GM12878 (cell line): ENCODE results near the gene PCCA. TPM values are rescaled to one million over a fixed set of nuclear protein-coding genes. Genes with fewer than 3 reads are reported as not detected.

Source experiments
- ATAC-seq: fragments of 200-7000 bp; cut with Tn5 transposase; 3 replicates; pipeline ENCODE4 v1.9.1; 2020; ENCODE audit warnings: mild to moderate bottlenecking, moderate library complexity
- BruUV-seq: library from RNA; stranded (reverse); fragments of 400-500 nt; replicated peaks from 2 replicates; lab custom pipeline; 2021; lab: Mats Ljungman, UMichigan
- CTCF ChIA-PET: fragments of 300-600 bp; sonication (Branson Sonifier 250); formaldehyde crosslinking; extraction: SDS; loops from one replicate; lab custom pipeline; 2021; ENCODE audit warnings: inconsistent platforms; lab: Yijun Ruan, JAX
- POLR2A ChIA-PET: fragments of 350-600 bp; formaldehyde crosslinking; extraction: SDS; loops from one replicate; lab custom pipeline; 2021; ENCODE audit warnings: inconsistent platforms; lab: Charles Lee
- RAD21 ChIA-PET: fragments of 300-600 bp; sonication (Branson Sonifier 250); formaldehyde crosslinking; loops from one replicate; lab custom pipeline; 2023; ENCODE audit warnings: antibody characterized with exemption; ENCODE audit not compliant: unreplicated experiment; lab: Charles Lee
- SMC1A ChIA-PET: fragments of 300-600 bp; sonication (Branson Sonifier 250); formaldehyde crosslinking; loops from one replicate; lab custom pipeline; 2023; ENCODE audit not compliant: unreplicated experiment, uncharacterized antibody; lab: Charles Lee
- DNase-seq: peaks from one replicate; pipeline ENCODE4 v3.0.0-alpha.2; 2011; ENCODE audit warnings: low read depth, low spot score
- FAIRE-seq: peaks from 3 replicates; lab custom pipeline; 2011; peaks lifted over from hg19 to GRCh38; lab: Jason Lieb, UNC
- H2AFZ ChIP-seq: 2 replicates; pipeline ENCODE4 v1.6.0; 2011; ENCODE audit warnings: low read depth, low read length, control low read depth; ENCODE audit not compliant: control insufficient read depth
- H3K27ac ChIP-seq: 2 replicates; pipeline ENCODE4 v1.5.1; 2011; ENCODE audit warnings: control low read depth; ENCODE audit not compliant: control insufficient read depth, insufficient read depth
- H3K27me3 ChIP-seq, 2 experiments: replicated peaks in 1 of 2; 2 replicates each; pipeline versions ENCODE4 v1.6.0 to v1.6.1; 2011; ENCODE audit warnings: low read length in 1 of 2; ENCODE audit not compliant: control insufficient read depth in 2 of 2, insufficient read depth in 2 of 2
- H3K36me3 ChIP-seq, 2 experiments: 2 replicates each; pipeline ENCODE4 v1.5.1; 2011; ENCODE audit warnings: low read length in 1 of 2; ENCODE audit not compliant: control insufficient read depth in 2 of 2, insufficient read depth in 2 of 2
- H3K4me1 ChIP-seq: 2 replicates; pipeline ENCODE4 v1.6.1; 2011; ENCODE audit warnings: mild to moderate bottlenecking, low read length, moderate library complexity, mixed read lengths; ENCODE audit not compliant: control insufficient read depth, insufficient read depth
- H3K4me2 ChIP-seq: 2 replicates; pipeline ENCODE4 v1.6.0; 2011; ENCODE audit warnings: control low read depth; ENCODE audit not compliant: control insufficient read depth, insufficient read depth
- H3K4me3 ChIP-seq: fragments of 200-600 bp; sonication (generic); 2 replicates; pipeline ENCODE4 v1.5.1; 2016
- H3K79me2 ChIP-seq: 2 replicates; pipeline ENCODE4 v1.6.0; 2011; ENCODE audit warnings: low read length; ENCODE audit not compliant: control insufficient read depth, insufficient read depth
- H3K9ac ChIP-seq: 2 replicates; pipeline ENCODE4 v1.8.0; 2011; ENCODE audit warnings: low read length, control low read depth, mixed read lengths; ENCODE audit not compliant: control insufficient read depth, insufficient read depth
- H3K9me3 ChIP-seq: replicated peaks from 3 replicates; pipeline ENCODE4 v1.5.1; 2011; ENCODE audit warnings: mild to moderate bottlenecking, low read length; ENCODE audit not compliant: control insufficient read depth, insufficient read depth
- H4K20me1 ChIP-seq: 2 replicates; pipeline ENCODE4 v1.6.0; 2011; ENCODE audit not compliant: control insufficient read depth, insufficient read depth
- CBX3 ChIP-seq: fragments of 200-600 bp; sonication (generic); IDR thresholded peaks from 2 replicates; pipeline ENCODE4 v1.6.1; 2016; ENCODE audit warnings: low read depth, borderline replicate concordance
- CBX5 ChIP-seq: sonication (generic); IDR thresholded peaks from 2 replicates; pipeline ENCODE4 v1.6.1; 2016; ENCODE audit warnings: low read depth, moderate library complexity, mild to moderate bottlenecking, inconsistent platforms
- FOXK2 ChIP-seq: fragments of 450-650 bp; IDR thresholded peaks from 2 replicates; pipeline ENCODE4 v1.6.1; 2017; ENCODE audit warnings: mild to moderate bottlenecking, moderate library complexity
- RBBP5 ChIP-seq: fragments of 200-600 bp; sonication (generic); conservative IDR thresholded peaks from 2 replicates; pipeline ENCODE4 v1.6.1; 2016
- RFX5 ChIP-seq: IDR thresholded peaks from 2 replicates; pipeline ENCODE4 v1.6.1; 2011; ENCODE audit warnings: low read depth, low read length, improper control_type of control experiment
- RUNX3 ChIP-seq: IDR thresholded peaks from 2 replicates; pipeline ENCODE4 v1.6.1; 2012; ENCODE audit warnings: low read length, inconsistent platforms
- SIX5 ChIP-seq: IDR thresholded peaks from 2 replicates; pipeline ENCODE4 v1.6.1; 2011; ENCODE audit warnings: mild to moderate bottlenecking, low read depth, low read length, moderate library complexity; ENCODE audit not compliant: severe bottlenecking
- SMAD1 ChIP-seq: fragments of 450-650 bp; IDR thresholded peaks from 2 replicates; pipeline ENCODE4 v1.6.1; 2018; ENCODE audit warnings: mild to moderate bottlenecking, low read depth; ENCODE audit not compliant: partially characterized antibody
- SREBF1 ChIP-seq: IDR thresholded peaks from 2 replicates; pipeline ENCODE4 v1.6.1; 2012; ENCODE audit warnings: mild to moderate bottlenecking, low read length
- WGBS: methylation state at CpG from one replicate; pipeline ENCODE4 v1.1.6; 2016; ENCODE audit warnings: low lambda C conversion rate; ENCODE audit not compliant: insufficient replicate concordance, insufficient coverage; ENCODE audit errors: missing lambda C conversion rate; 5-methylcytosine and 5-hydroxymethylcytosine counted together
- in situ Hi-C: fragments of 300-500 bp; cut with MboI; formaldehyde crosslinking; loops from 9 replicates; pipeline ENCODE4 v1.14.3; 2018; ENCODE audit warnings: mixed read lengths
- intact Hi-C: fragments of 100-400 bp; cut with micrococcal nuclease; formaldehyde crosslinking; loops from one replicate; pipeline ENCODE4 v1.14.2; 2022; ENCODE audit not compliant: unreplicated experiment
- polyA plus RNA-seq, 11 experiments: library from polyadenylated mRNA; depleted of rRNA in 4 of 11; unstranded in 6 of 11; stranded (reverse) in 5 of 11; fragments of >200 nt; fragmentation: Nextera tagmentation in 4 of 11; fragmentation: Illumina TruSeq in 1 of 11; extraction: Ambion mirVana in 4 of 11; extraction: Trizol in 1 of 11; gene quantifications; 1 replicate in 1 of 11; 2 replicates in 10 of 11; pipeline versions ENCODE4 v1.2.1 to v1.2.3, GENCODE V29; 2011 to 2016; ENCODE audit warnings: inconsistent platforms in 2 of 11, missing spikeins in 2 of 11, low read depth in 1 of 11
- total RNA-seq, 4 experiments: library from RNA; depleted of rRNA in 3 of 4; stranded (reverse); fragments of >200 nt in 3 of 4; fragmentation: Illumina TruSeq in 1 of 4; extraction: Trizol in 1 of 4; gene quantifications; 2 replicates each; pipeline versions ENCODE4 v1.2.1 to v1.2.3, GENCODE V29; 2013 to 2021
- TF ChIP-seq, protein P1 (sequence below): fragments of 450-650 bp; IDR thresholded peaks from 2 replicates; pipeline ENCODE4 v1.6.1; 2018; ENCODE audit warnings: mild to moderate bottlenecking, low read depth, moderate library complexity; ENCODE audit not compliant: partially characterized antibody
- TF ChIP-seq, protein P2 (sequence below): fragments of 450-650 bp; conservative IDR thresholded peaks from 2 replicates; pipeline ENCODE4 v1.6.1; 2017; ENCODE audit warnings: mild to moderate bottlenecking, moderate library complexity
- TF ChIP-seq, protein P3 (sequence below): fragments of 450-650 bp; IDR thresholded peaks from 2 replicates; pipeline ENCODE4 v1.6.1; 2018; ENCODE audit warnings: borderline replicate concordance, mild to moderate bottlenecking; ENCODE audit not compliant: partially characterized antibody

PCCA gene
- total and polyA plus RNA-seq, 10 of the 15 experiments (the other 5 are each of a cell fraction or from before 2014, with no cell fraction given): 5.9 to 18.2 (median 12.4) TPM

DNA sequence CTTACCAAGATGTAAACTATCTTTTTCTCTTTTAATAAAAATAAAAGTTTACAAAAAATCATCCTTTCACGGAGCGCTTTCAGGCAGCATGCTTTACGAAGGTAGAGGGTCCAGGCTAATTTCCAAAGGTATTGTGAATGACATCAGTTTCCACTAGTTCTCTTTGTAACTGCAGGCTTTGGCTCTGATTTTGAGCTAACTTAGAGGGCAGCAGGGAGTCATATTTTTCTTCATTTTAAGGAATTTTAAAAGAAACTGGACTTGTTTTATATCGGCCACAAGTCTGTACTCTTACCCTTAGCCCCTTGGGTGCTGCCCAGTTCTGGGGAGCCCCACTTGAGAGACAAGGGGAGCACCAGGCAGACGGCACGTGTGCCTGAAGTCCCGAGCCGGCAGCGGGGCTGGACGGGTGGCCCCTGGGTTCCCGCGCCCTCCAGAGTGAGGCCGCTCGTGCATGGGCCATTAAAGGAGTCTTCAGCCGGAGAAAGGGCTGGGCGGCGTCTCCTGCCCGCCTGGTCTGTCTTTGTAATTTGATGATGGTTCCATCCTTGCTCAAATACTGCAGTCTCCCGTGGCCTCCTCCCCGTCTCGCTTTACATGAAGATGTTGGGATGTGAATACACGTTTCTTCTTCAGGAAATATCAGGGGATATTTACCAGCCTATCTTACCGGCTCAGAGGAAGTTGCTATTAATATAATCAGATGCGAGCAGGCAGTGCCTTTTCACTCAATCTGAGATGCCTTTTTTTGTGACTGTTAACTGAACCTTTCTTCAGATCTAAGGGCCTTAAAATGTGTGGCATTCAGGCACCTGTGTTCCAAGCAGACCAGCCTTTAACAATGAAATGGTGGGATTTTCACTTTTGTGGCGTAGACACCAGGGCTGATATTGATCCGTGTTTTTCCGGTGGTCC, 432.3 kb downstream of the PCCA start:
- H3K4me3 ChIP-seq: no peak overlapping the region
- peaks cover 4% of the 10 kb centered on the region; the same call in 1 of the 2 replicates for H3K4me1 ChIP-seq
- WGBS: 84% methylated on average over 22 of the region's 27 CpGs
- no peak overlapping the region for H2AFZ ChIP-seq
- H3K36me3 ChIP-seq: no peaks in the 10 kb centered on the region
- intact Hi-C loops (no loop called here), in situ Hi-C loops (no loop called here)
- no peaks in the 10 kb centered on the region for H3K9me3 ChIP-seq
- POLR2A ChIA-PET: no interaction called here
- H4K20me1 ChIP-seq: no peaks in the 10 kb centered on the region
- SMC1A ChIA-PET: no interaction called here
- H3K79me2 ChIP-seq: no peaks in the 10 kb centered on the region
- ATAC-seq (no peak), FAIRE-seq (no peak), DNase-seq (no peak)
- no peak overlapping the region for H3K27ac ChIP-seq
- BruUV-seq: no TSS peak
- no peak overlapping the region for H3K4me2 ChIP-seq
- H3K27me3 ChIP-seq: no peaks in the 10 kb centered on the region
- RAD21 ChIA-PET: no interaction called here
- CTCF ChIA-PET: interaction anchor here (0.6 kb wide), 1 partner anchor 10 kb away, joined by 3 read pairs; no protein-coding TSS in a partner anchor
- H3K9ac ChIP-seq: no peak overlapping the region
- TF ChIP-seq SMAD1 (no peak), FOXK2 (no peak), RBBP5 (no peak), CBX5 (no peak), RFX5 (no peak), SREBF1 (no peak), CBX3 (no peak), RUNX3 (no peak), SIX5 (no peak)
- TF ChIP-seq, protein P1, sequence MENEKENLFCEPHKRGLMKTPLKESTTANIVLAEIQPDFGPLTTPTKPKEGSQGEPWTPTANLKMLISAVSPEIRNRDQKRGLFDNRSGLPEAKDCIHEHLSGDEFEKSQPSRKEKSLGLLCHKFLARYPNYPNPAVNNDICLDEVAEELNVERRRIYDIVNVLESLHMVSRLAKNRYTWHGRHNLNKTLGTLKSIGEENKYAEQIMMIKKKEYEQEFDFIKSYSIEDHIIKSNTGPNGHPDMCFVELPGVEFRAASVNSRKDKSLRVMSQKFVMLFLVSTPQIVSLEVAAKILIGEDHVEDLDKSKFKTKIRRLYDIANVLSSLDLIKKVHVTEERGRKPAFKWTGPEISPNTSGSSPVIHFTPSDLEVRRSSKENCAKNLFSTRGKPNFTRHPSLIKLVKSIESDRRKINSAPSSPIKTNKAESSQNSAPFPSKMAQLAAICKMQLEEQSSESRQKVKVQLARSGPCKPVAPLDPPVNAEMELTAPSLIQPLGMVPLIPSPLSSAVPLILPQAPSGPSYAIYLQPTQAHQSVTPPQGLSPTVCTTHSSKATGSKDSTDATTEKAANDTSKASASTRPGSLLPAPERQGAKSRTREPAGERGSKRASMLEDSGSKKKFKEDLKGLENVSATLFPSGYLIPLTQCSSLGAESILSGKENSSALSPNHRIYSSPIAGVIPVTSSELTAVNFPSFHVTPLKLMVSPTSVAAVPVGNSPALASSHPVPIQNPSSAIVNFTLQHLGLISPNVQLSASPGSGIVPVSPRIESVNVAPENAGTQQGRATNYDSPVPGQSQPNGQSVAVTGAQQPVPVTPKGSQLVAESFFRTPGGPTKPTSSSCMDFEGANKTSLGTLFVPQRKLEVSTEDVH: no peak
- TF ChIP-seq, protein P2, sequence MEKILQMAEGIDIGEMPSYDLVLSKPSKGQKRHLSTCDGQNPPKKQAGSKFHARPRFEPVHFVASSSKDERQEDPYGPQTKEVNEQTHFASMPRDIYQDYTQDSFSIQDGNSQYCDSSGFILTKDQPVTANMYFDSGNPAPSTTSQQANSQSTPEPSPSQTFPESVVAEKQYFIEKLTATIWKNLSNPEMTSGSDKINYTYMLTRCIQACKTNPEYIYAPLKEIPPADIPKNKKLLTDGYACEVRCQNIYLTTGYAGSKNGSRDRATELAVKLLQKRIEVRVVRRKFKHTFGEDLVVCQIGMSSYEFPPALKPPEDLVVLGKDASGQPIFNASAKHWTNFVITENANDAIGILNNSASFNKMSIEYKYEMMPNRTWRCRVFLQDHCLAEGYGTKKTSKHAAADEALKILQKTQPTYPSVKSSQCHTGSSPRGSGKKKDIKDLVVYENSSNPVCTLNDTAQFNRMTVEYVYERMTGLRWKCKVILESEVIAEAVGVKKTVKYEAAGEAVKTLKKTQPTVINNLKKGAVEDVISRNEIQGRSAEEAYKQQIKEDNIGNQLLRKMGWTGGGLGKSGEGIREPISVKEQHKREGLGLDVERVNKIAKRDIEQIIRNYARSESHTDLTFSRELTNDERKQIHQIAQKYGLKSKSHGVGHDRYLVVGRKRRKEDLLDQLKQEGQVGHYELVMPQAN: no peak
- TF ChIP-seq, protein P3, sequence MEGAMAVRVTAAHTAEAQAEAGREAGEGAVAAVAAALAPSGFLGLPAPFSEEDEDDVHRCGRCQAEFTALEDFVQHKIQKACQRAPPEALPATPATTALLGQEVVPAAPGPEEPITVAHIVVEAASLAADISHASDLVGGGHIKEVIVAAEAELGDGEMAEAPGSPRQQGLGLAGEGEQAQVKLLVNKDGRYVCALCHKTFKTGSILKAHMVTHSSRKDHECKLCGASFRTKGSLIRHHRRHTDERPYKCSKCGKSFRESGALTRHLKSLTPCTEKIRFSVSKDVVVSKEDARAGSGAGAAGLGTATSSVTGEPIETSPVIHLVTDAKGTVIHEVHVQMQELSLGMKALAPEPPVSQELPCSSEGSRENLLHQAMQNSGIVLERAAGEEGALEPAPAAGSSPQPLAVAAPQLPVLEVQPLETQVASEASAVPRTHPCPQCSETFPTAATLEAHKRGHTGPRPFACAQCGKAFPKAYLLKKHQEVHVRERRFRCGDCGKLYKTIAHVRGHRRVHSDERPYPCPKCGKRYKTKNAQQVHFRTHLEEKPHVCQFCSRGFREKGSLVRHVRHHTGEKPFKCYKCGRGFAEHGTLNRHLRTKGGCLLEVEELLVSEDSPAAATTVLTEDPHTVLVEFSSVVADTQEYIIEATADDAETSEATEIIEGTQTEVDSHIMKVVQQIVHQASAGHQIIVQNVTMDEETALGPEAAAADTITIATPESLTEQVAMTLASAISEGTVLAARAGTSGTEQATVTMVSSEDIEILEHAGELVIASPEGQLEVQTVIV: no peak
